SU-DHL-6 (cell line): ENCODE data around the gene SOBP.

Experiments
- H2AFZ ChIP-seq: fragments of 200-600 bp; sonication (generic); 2 replicates; pipeline ENCODE4 v1.6.1; 2014; ENCODE audit warnings: low read depth, mild to moderate bottlenecking, moderate library complexity, mixed read lengths, antibody characterized with exemption, low read length; ENCODE audit not compliant: severe bottlenecking
- H3F3A ChIP-seq: fragments of 200-600 bp; shearing (Covaris generic); 2 replicates; pipeline ENCODE4 v1.6.0; 2016; ENCODE audit warnings: antibody characterized with exemption, mild to moderate bottlenecking; ENCODE audit not compliant: insufficient read depth
- H3K27ac ChIP-seq: fragments of 200-600 bp; sonication (generic); 2 replicates; pipeline ENCODE4 v1.5.1; 2016; ENCODE audit warnings: low read depth, mild to moderate bottlenecking, low read length, moderate library complexity, mixed read lengths
- H3K27me3 ChIP-seq: fragments of 200-600 bp; sonication (generic), shearing (Covaris generic); 2 replicates; pipeline ENCODE4 v1.6.0; 2014; ENCODE audit warnings: mild to moderate bottlenecking, low read length
- H3K36me3 ChIP-seq: fragments of 200-600 bp; sonication (generic); 2 replicates; pipeline ENCODE4 v1.6.1; 2014; ENCODE audit warnings: mild to moderate bottlenecking, low read length, mixed read lengths
- H3K4me2 ChIP-seq: fragments of 300-600, 200-600 bp; shearing (Covaris generic), sonication (generic); 2 replicates; pipeline ENCODE4 v1.6.0; 2014; ENCODE audit warnings: low read length, low read depth, mild to moderate bottlenecking; ENCODE audit not compliant: poor library complexity, severe bottlenecking
- H3K4me3 ChIP-seq: fragments of 200-600 bp; sonication (generic); 2 replicates; pipeline ENCODE4 v1.5.1; 2014; ENCODE audit warnings: antibody characterized with exemption, low read length, mild to moderate bottlenecking, mixed read lengths; ENCODE audit not compliant: insufficient read depth, poor library complexity, severe bottlenecking
- H3K79me2 ChIP-seq: fragments of 200-600 bp; sonication (generic); 2 replicates; pipeline ENCODE4 v1.6.1; 2014; ENCODE audit warnings: mild to moderate bottlenecking, low read length, moderate library complexity; ENCODE audit not compliant: insufficient read depth
- H3K9ac ChIP-seq: fragments of 200-600 bp; sonication (generic); 2 replicates; pipeline ENCODE4 v1.7.0; 2014; ENCODE audit warnings: mild to moderate bottlenecking, low read length
- H3K9me2 ChIP-seq: fragments of 200-600 bp; sonication (generic); replicated peaks from 2 replicates; pipeline ENCODE4 v1.6.1; 2014; ENCODE audit warnings: low read length; ENCODE audit not compliant: insufficient read depth
- H3K9me3 ChIP-seq: fragments of 200-600 bp; sonication (generic); 2 replicates; pipeline ENCODE4 v1.6.1; 2014; ENCODE audit warnings: low read length, mixed read lengths; ENCODE audit not compliant: insufficient read depth
- H4K20me1 ChIP-seq: fragments of 200-600 bp; sonication (generic); 2 replicates; pipeline ENCODE4 v1.6.1; 2014; ENCODE audit warnings: low read depth, mild to moderate bottlenecking, antibody characterized with exemption, low read length, moderate library complexity, mixed read lengths
- EZH2phosphoT487 ChIP-seq: fragments of 200-600 bp; sonication (generic), shearing (Covaris generic); conservative IDR thresholded peaks from 2 replicates; pipeline ENCODE4 v1.6.1; 2018; ENCODE audit warnings: mild to moderate bottlenecking, antibody characterized with exemption, low read length, moderate library complexity, mixed read lengths
- TF ChIP-seq, protein P1 (sequence below): fragments of 200-600 bp; sonication (generic); IDR thresholded peaks from one replicate; pipeline ENCODE4 v1.5.1; 2017; ENCODE audit warnings: antibody characterized with exemption, mild to moderate bottlenecking, low read length, moderate library complexity; ENCODE audit not compliant: insufficient read depth, poor library complexity, severe bottlenecking

The SOBP gene

DNA sequence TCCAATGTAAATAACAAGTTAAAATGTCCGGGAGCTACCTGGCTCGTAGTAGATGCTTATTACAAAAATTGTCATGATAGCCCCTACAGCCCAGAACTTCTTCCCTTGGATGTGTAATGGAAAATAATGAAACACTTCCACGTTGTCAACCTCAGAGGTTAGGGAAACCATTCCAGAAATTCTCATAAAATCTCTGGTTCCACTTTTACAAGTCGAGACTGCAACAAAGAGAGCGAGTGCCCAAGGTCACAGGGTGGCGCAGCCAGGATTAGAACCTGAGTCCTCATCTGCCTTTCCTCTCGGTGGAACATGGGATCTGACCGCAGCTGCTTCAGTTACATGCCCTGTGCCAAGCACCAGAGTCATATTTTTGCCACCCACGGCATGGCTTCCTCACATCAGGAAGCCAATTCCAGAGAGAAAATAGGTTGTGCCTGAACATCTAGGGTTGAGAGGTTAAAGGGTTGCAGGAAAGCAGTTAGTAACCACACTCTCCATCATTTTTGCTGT lies 157.6 kb downstream of the SOBP start:
- no peaks in the 10 kb centered on the region for H3K9me2 ChIP-seq
- H3K27ac ChIP-seq = peak overlapping the region; percentile 13; the same call in 1 of the 2 replicates
- H3F3A ChIP-seq = peaks cover 26% of the 10 kb centered on the region
- H2AFZ ChIP-seq = no peak overlapping the region
- H3K4me3 ChIP-seq = no peak overlapping the region
- H3K4me2 ChIP-seq = no peak overlapping the region
- no peak overlapping the region for H3K9ac ChIP-seq
- H4K20me1 ChIP-seq = no peaks in the 10 kb centered on the region
- H3K36me3 ChIP-seq = no peaks in the 10 kb centered on the region
- no peaks in the 10 kb centered on the region for H3K9me3 ChIP-seq
- H3K79me2 ChIP-seq = no peaks in the 10 kb centered on the region
- TF ChIP-seq, protein P1, sequence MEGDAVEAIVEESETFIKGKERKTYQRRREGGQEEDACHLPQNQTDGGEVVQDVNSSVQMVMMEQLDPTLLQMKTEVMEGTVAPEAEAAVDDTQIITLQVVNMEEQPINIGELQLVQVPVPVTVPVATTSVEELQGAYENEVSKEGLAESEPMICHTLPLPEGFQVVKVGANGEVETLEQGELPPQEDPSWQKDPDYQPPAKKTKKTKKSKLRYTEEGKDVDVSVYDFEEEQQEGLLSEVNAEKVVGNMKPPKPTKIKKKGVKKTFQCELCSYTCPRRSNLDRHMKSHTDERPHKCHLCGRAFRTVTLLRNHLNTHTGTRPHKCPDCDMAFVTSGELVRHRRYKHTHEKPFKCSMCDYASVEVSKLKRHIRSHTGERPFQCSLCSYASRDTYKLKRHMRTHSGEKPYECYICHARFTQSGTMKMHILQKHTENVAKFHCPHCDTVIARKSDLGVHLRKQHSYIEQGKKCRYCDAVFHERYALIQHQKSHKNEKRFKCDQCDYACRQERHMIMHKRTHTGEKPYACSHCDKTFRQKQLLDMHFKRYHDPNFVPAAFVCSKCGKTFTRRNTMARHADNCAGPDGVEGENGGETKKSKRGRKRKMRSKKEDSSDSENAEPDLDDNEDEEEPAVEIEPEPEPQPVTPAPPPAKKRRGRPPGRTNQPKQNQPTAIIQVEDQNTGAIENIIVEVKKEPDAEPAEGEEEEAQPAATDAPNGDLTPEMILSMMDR = no peak
- H3K27me3 ChIP-seq = no peaks in the 10 kb centered on the region

DNA sequence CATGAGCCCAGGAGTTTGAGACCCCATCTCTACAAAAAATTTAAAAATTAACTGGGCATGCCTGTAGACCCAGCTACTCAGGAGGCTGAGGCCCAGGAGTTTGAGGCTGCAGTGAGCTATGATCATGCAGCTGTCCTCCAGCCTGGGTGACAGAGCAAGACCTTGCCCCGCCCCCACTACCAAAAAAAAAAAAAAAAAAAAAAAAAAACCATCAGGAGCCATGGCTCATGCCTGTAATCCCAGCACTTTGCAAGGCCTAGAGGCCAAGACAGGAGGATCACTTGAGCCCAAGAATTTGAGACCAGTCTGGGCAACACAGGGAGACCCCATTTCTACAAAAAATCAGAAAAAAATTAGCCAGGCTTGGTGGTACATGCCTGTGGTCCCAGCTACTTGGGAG lies 159.1 kb downstream of the SOBP start:
- Histone ChIP-seq H3K27me3 (no peaks in the 10 kb centered on the region), H3K27ac (0 out of 2 replicates have a peak overlapping the region, but pooled peaks have one; percentile 4), H3K9me2 (no peaks in the 10 kb centered on the region), H3K9ac (0 out of 2 replicates have a peak overlapping the region, but pooled peaks have one; percentile 1), H3F3A (peaks cover 32% of the 10 kb centered on the region), H3K4me3 (no peak overlapping the region), H3K9me3 (no peaks in the 10 kb centered on the region), H3K4me2 (no peak overlapping the region), H2AFZ (no peak overlapping the region), H3K36me3 (no peaks in the 10 kb centered on the region), H4K20me1 (no peaks in the 10 kb centered on the region), H3K79me2 (no peaks in the 10 kb centered on the region)
- no peak for TF ChIP-seq EZH2phosphoT487
- TF ChIP-seq, protein P1 = no peak

DNA sequence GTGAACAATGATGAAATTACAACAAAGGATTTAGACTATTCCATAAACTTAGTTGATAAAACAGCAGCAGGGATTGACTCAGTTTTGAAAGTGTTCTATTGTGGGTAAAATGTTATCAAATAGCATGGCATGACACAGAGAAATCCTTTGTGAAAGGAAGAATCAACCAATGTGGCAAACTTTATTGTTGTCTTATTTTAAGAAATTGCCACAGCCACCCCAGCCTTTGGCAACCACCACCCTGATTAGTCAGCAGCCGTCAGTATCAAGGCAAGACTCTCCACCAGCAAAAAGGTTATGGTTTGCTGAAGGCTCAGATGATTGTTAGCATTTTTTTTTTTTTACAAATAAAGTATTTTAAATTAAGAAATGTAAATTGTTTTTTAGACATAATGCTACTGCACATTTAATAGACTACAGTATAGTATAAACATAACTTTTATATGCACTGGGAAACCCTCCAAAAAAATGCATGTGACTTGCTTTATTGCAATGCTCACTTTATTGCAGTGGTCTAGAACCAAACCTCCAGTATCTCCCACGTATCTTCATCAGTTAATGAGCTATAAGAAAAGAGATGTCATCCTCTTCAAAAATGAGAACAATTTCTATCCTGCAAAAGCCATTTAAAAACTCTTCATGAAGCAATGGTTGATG lies 162.7 kb downstream of the SOBP start:
- Histone ChIP-seq H3K27me3 (no peaks in the 10 kb centered on the region), H3K79me2 (no peaks in the 10 kb centered on the region), H3K9me3 (no peaks in the 10 kb centered on the region), H3F3A (peaks cover 55% of the 10 kb centered on the region), H3K4me3 (no peak overlapping the region), H3K9me2 (no peaks in the 10 kb centered on the region), H3K27ac (peak overlapping the region; percentile 98), H3K36me3 (no peaks in the 10 kb centered on the region), H3K9ac (peak overlapping the region; percentile 72), H2AFZ (no peak overlapping the region), H3K4me2 (peak overlapping the region; percentile 99), H4K20me1 (no peaks in the 10 kb centered on the region)
- TF ChIP-seq EZH2phosphoT487 = no peak
- TF ChIP-seq, protein P1 = no peak
